Prostate gland (tissue), 2 donors: ENCODE results near the gene ATP6V0D1. TPM values are rescaled to one million over a fixed set of nuclear protein-coding genes. Genes with fewer than 3 reads are reported as not detected.
"Not testable (repeated sequence)": the region's sequence is repeated elsewhere in the genome, so short reads cannot be mapped to it uniquely, and the experiment has no call there.

Experiments
- DNase-seq: peaks from one replicate; pipeline ENCODE4 v3.0.0-alpha.2; 2019; ENCODE audit warnings: low spot score
- H3K27ac ChIP-seq, 2 donors: fragments of 200-600 bp; sonication (generic); 2 replicates each; pipeline ENCODE4 v1.5.1; 2017 to 2019
- H3K27me3 ChIP-seq: fragments of 200-600 bp; sonication (generic); replicated peaks from 2 replicates; pipeline ENCODE4 v1.5.1; 2019; ENCODE audit not compliant: insufficient read depth
- H3K36me3 ChIP-seq, 2 donors: fragments of 200-600 bp; sonication (generic); 1 replicate in 1 of 2; 2 replicates in 1 of 2; pipeline versions ENCODE4 v1.5.1 to v1.8.1; 2017 to 2019
- H3K4me1 ChIP-seq: fragments of 200-600 bp; sonication (generic); replicated peaks from 2 replicates; pipeline ENCODE4 v1.5.1; 2019
- H3K4me3 ChIP-seq, 2 donors: fragments of 200-600 bp; sonication (generic); 2 replicates each; pipeline ENCODE4 v1.5.1; 2017 to 2019
- H3K9me3 ChIP-seq: fragments of 200-600 bp; sonication (generic); 2 replicates; pipeline ENCODE4 v1.5.1; 2017
- POLR2A ChIP-seq: fragments of 450-650 bp; IDR thresholded peaks from one replicate; pipeline ENCODE4 v1.6.1; 2016; ENCODE audit warnings: antibody characterized with exemption, mild to moderate bottlenecking
- POLR2AphosphoS5 ChIP-seq: sonication (generic); formaldehyde crosslinking; IDR thresholded peaks from one replicate; pipeline ENCODE4 v1.6.1; 2017; ENCODE audit warnings: antibody characterized with exemption
- WGBS: methylation state at CpG from one replicate; pipeline ENCODE4 v1.1.5; 2018; 5-methylcytosine and 5-hydroxymethylcytosine counted together
- intact Hi-C: fragments of 100-400 bp; cut with DNase I; formaldehyde crosslinking; loops from one replicate; pipeline ENCODE4 v1.14.2; 2022
- total RNA-seq, 2 donors: library from RNA; depleted of rRNA; stranded (reverse); fragments of >200 nt; gene quantifications; one replicate each; pipeline ENCODE4 v1.1.0, GENCODE V29; 2016
- TF ChIP-seq, protein P1 (sequence below), 4 experiments: fragments of 200-600 bp in 2 of 4; fragments of 450-650 bp in 2 of 4; sonication (generic) in 2 of 4; IDR thresholded peaks; 1 replicate in 3 of 4; 2 replicates in 1 of 4; pipeline ENCODE4 v1.5.1; 2016 to 2019; ENCODE audit warnings: antibody characterized with exemption in 4 of 4, mild to moderate bottlenecking in 2 of 4, moderate library complexity in 2 of 4

Gene ATP6V0D1
- total RNA-seq, 2 donors from 2014 or later, result 98.3 to 138 TPM

DNA sequence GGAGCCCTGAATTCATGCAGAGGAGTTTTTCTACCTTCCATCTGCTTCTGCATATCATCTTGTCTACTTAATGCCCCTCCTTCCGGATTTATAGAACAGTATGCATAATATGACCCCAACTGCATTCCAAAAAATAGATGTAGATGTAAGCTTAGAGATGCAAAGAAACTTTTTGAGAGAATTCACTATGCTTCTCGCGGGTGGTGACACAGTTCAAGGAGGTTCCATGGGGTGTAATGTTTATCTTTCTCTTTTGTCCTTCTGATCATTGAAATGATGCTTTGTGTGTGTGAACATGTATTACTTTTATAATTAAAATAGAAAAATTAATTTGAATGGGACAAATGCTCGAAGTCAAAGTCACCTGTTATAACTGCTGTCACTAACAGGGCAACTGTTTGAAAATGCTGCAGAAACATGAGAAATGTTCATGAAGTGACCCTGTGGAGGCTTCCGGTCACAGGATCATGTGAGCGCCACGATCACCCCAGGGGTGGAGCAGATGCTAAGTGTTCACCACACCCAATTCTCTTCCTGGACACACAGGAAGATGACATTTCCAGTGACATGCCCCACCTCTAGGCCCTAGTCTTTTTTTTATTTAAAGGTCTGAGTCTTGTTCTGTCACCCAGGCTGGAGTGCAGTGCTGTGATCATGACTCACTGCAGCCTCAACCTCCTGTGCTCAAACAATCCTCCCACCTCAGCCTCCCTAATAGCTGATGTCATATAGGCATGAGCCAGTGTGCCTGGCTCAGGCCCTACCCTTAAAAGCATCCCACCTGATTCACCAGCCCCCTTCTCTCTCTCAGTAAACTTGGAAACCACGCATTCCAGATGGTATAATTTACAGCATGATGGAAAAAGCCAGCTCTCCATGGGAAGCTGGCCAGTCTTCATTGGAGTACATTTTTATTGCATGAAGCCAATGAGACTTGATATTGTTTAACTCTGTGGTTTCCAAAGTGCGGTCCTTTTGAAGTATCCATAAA lies 23.4 kb upstream of the ATP6V0D1 start:
- Histone ChIP-seq H3K4me1 (no peaks in the 10 kb centered on the region), H3K9me3 (no peaks in the 10 kb centered on the region), H3K27me3 (no peaks in the 10 kb centered on the region), H3K36me3 (no peaks in the 10 kb centered on the region), H3K4me3 (no peak overlapping the region), H3K27ac (no peak overlapping the region)
- intact Hi-C loops, result no loop called here
- TF ChIP-seq POLR2A (no peak), POLR2AphosphoS5 (no peak)
- TF ChIP-seq, protein P1, sequence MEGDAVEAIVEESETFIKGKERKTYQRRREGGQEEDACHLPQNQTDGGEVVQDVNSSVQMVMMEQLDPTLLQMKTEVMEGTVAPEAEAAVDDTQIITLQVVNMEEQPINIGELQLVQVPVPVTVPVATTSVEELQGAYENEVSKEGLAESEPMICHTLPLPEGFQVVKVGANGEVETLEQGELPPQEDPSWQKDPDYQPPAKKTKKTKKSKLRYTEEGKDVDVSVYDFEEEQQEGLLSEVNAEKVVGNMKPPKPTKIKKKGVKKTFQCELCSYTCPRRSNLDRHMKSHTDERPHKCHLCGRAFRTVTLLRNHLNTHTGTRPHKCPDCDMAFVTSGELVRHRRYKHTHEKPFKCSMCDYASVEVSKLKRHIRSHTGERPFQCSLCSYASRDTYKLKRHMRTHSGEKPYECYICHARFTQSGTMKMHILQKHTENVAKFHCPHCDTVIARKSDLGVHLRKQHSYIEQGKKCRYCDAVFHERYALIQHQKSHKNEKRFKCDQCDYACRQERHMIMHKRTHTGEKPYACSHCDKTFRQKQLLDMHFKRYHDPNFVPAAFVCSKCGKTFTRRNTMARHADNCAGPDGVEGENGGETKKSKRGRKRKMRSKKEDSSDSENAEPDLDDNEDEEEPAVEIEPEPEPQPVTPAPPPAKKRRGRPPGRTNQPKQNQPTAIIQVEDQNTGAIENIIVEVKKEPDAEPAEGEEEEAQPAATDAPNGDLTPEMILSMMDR (IDR thresholded peaks at IDR 0.05), result no peak
- DNase-seq, result no peak
- 72% methylated on average over 9 of the region's 9 CpGs for WGBS

DNA sequence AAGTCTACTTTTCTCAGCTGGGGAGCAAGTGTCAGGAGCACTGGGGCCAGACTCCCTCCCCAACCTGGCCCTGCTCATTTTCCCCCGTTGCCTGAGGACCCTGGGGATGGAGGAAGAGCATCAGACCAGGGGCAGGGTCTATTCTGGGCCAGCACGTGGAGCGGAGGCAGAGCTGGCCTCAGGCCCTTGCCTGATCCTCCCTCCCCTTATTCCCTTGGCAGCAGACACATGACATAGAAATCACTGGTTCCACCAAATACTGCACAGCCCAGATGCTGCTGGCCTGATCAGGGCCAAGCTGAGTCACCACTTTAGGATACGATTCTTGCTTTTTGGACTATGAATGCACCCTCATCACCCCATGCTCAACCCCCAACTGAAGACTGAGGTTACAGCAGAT lies 18.1 kb upstream of the ATP6V0D1 start:
- intact Hi-C loops, result no loop called here
- TF ChIP-seq POLR2AphosphoS5, result no peak
- H3K36me3 ChIP-seq, result no peaks in the 10 kb centered on the region
- no peaks in the 10 kb centered on the region for H3K4me1 ChIP-seq
- H3K9me3 ChIP-seq, result no peaks in the 10 kb centered on the region
- H3K4me3 ChIP-seq, result no peak overlapping the region
- H3K27ac ChIP-seq, result no peak overlapping the region
- no peaks in the 10 kb centered on the region for H3K27me3 ChIP-seq
- 61% methylated on average over 4 of the region's 4 CpGs for WGBS
- no peak for DNase-seq

DNA sequence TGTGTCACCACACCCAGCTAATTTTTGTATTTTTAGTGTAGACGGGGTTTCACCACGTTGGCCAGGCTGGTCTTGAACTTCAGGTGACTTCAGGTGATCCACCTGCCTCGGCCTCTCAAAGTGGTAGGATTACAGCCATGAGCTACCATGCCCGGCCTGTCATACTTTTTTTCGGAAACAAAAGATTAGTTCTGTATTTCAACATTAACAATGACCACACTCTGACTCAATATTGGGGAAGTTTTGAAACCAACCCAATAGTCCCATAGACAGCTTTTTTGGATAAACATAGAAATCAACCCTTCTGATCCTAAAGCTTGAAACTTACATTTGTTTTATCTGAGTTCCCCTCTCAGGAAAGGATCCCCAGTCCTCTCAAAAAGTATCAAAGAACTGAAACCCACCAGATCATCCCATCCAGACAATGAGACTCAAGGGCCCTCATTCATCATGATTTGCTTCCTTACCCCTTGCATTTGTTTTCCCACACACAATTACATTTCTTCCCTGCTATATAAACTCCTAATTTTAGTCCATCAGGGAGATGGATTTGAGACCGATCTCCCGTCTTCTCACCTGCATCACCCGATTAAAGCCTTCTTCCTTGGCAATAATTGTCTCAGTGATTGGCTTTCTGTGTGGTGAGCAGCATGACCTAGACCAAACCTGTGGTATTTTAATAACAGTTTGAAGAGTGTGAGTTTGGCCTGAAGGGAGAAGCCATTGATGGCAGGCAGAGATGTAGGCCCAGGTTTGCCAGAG lies 9.6 kb upstream of the ATP6V0D1 start:
- H3K27ac ChIP-seq, result no peak overlapping the region
- no peak for DNase-seq
- no peaks in the 10 kb centered on the region for H3K4me1 ChIP-seq
- no peaks in the 10 kb centered on the region for H3K36me3 ChIP-seq
- no peak overlapping the region for H3K4me3 ChIP-seq
- 93% methylated on average over 8 of the region's 8 CpGs for WGBS
- no peaks in the 10 kb centered on the region for H3K27me3 ChIP-seq
- TF ChIP-seq POLR2AphosphoS5 (no peak), POLR2A (no peak)
- TF ChIP-seq, protein P1 (IDR thresholded peaks at IDR 0.05), result no peak
- intact Hi-C loops, result no loop called here
- no peaks in the 10 kb centered on the region for H3K9me3 ChIP-seq

DNA sequence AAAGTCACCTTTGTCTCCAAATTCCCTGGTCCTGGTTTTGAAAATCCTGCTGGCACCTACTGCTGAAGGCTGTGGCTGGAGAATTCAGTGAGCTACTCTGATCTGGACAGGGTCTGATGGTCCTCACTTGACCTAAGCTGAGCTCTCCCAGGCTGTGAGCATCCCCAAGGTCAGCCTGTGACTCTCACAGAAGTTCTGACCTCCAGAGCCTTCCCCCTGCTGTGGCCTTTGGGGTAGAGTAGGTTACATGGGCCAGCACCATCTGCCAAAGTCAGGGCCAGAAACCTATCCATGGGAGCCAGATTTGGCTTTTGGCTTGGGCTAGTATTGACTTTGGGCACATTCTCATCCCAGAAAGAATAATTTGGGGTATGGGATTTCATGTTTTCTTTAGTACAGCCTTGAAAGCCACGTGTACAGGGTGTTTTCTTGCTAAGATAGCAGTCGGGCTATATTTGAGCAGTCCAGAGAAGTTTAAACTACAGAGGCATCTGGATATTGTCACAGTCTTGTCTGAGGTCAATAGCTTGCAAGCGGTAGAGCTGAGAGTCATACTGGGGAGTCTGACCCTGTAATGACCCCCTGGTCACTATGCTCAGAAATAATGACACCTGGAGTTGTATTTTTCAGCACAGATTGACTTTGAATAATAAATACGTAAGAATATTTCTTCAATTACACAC lies 8.6 kb upstream of the ATP6V0D1 start:
- H3K9me3 ChIP-seq, result no peaks in the 10 kb centered on the region
- DNase-seq, result no peak
- no peak overlapping the region for H3K27ac ChIP-seq
- no peaks in the 10 kb centered on the region for H3K4me1 ChIP-seq
- WGBS, result 71% methylated on average over 4 of the region's 4 CpGs
- intact Hi-C loops, result no loop called here
- no peaks in the 10 kb centered on the region for H3K36me3 ChIP-seq
- H3K27me3 ChIP-seq, result no peaks in the 10 kb centered on the region
- H3K4me3 ChIP-seq, result no peak overlapping the region
- TF ChIP-seq, protein P1 (IDR thresholded peaks at IDR 0.05), result no peak
- TF ChIP-seq POLR2AphosphoS5 (no peak), POLR2A (no peak)

DNA sequence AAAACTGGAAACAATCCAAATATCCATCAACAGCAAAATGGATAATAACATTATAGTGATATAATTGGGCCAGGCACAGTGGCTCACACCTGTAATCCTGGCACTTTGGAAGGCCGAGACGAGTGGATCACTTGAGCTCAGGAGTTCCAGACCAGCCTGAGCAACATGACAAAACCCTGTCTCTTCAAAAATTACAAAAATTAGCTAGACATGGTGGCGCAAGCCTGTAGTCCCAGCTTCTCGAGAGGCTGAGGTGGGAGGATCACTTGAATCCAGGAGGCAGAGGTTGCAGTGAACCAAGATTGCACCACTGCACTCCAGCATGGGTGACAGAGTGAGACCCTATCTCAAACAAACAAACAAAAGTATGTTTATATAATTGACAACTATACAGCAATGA lies 6.6 kb upstream of the ATP6V0D1 start:
- H3K27me3 ChIP-seq, H3K36me3 ChIP-seq, DNase-seq, H3K9me3 ChIP-seq, intact Hi-C loops, H3K4me1 ChIP-seq, H3K27ac ChIP-seq, H3K4me3 ChIP-seq: not testable (repeated sequence)
- WGBS, result 88% methylated on average over 4 of the region's 4 CpGs
